Loucy (cell line): ENCODE results near the gene TRAFD1.

Experiments used
- H2AFZ ChIP-seq: fragments of 200-600 bp; sonication (generic); 2 replicates; pipeline ENCODE4 v1.6.0; 2016; ENCODE audit warnings: antibody characterized with exemption, mild to moderate bottlenecking, low read length, moderate library complexity
- H3F3A ChIP-seq: fragments of 200-600 bp; 2 replicates; pipeline ENCODE4 v1.6.0; 2016; ENCODE audit warnings: antibody characterized with exemption, low read depth, mild to moderate bottlenecking
- H3K27me3 ChIP-seq: fragments of 200-600 bp; sonication (generic); 2 replicates; pipeline ENCODE4 v1.6.1; 2014; ENCODE audit warnings: low read length, mild to moderate bottlenecking; ENCODE audit not compliant: insufficient read depth, poor library complexity, severe bottlenecking
- H3K36me3 ChIP-seq: fragments of 200-600 bp; sonication (generic); 2 replicates; pipeline ENCODE4 v1.6.1; 2016; ENCODE audit warnings: low read length; ENCODE audit not compliant: insufficient read depth
- H3K4me1 ChIP-seq: fragments of 200-600 bp; sonication (generic); 2 replicates; pipeline ENCODE4 v1.5.1; 2014; ENCODE audit warnings: low read length, mild to moderate bottlenecking; ENCODE audit not compliant: insufficient read depth, poor library complexity, severe bottlenecking
- H3K4me2 ChIP-seq: fragments of 200-600 bp; sonication (generic); 2 replicates; pipeline ENCODE4 v1.6.0; 2014; ENCODE audit warnings: antibody characterized with exemption, low read length, low read depth, mild to moderate bottlenecking; ENCODE audit not compliant: poor library complexity, severe bottlenecking
- H3K4me3 ChIP-seq: fragments of 200-600 bp; sonication (generic); 2 replicates; pipeline ENCODE4 v1.5.1; 2014; ENCODE audit warnings: low read length, mild to moderate bottlenecking, mixed read lengths; ENCODE audit not compliant: poor library complexity, severe bottlenecking
- H3K79me2 ChIP-seq: fragments of 200-600 bp; sonication (generic); 2 replicates; pipeline ENCODE4 v1.6.1; 2014; ENCODE audit warnings: low read length; ENCODE audit not compliant: insufficient read depth
- H3K9ac ChIP-seq: fragments of 200-600 bp; sonication (generic); 2 replicates; pipeline ENCODE4 v1.6.0; 2014; ENCODE audit warnings: mild to moderate bottlenecking, low read depth, low read length, moderate library complexity; ENCODE audit not compliant: poor library complexity, severe bottlenecking
- H3K9me2 ChIP-seq: fragments of 200-600 bp; sonication (generic); replicated peaks from 2 replicates; pipeline ENCODE4 v1.6.1; 2016; ENCODE audit warnings: low read depth, low read length, mixed read lengths
- H3K9me3 ChIP-seq: fragments of 200-600 bp; sonication (generic); 2 replicates; pipeline ENCODE4 v1.6.1; 2014; ENCODE audit warnings: mild to moderate bottlenecking, antibody characterized with exemption, low read length, low read depth; ENCODE audit not compliant: insufficient read depth
- H4K20me1 ChIP-seq: fragments of 200-600 bp; sonication (generic); 2 replicates; pipeline ENCODE4 v1.6.0; 2014; ENCODE audit warnings: antibody characterized with exemption, low read length, mild to moderate bottlenecking; ENCODE audit not compliant: insufficient read depth, poor library complexity, severe bottlenecking
- CTCF ChIP-seq: fragments of 200-600 bp; sonication (generic); conservative IDR thresholded peaks from 2 replicates; pipeline ENCODE4 v1.5.1; 2014; ENCODE audit warnings: mild to moderate bottlenecking, antibody characterized with exemption, low read length
- EZH2phosphoT487 ChIP-seq: fragments of 200-600 bp; IDR thresholded peaks from 2 replicates; pipeline ENCODE4 v1.6.1; 2018; ENCODE audit warnings: antibody characterized with exemption, mild to moderate bottlenecking, moderate library complexity, borderline replicate concordance

Gene TRAFD1

GRCh38 chr12:112180422-112180821, 55.1 kb downstream of the TRAFD1 start:
- Histone ChIP-seq H3K4me1 (no peaks in the 10 kb centered on the region), H3K9me2 (no peaks in the 10 kb centered on the region), H3K9ac (no peak overlapping the region), H3K4me2 (no peak overlapping the region), H3K79me2 (no peaks in the 10 kb centered on the region), H3F3A (no peaks in the 10 kb centered on the region), H3K27me3 (no peaks in the 10 kb centered on the region), H3K9me3 (no peaks in the 10 kb centered on the region), H3K4me3 (no peak overlapping the region), H3K36me3 (peaks cover 61% of the 10 kb centered on the region; the same call in 1 of the 2 replicates), H2AFZ (no peak overlapping the region), H4K20me1 (no peaks in the 10 kb centered on the region)
- no peak for TF ChIP-seq EZH2phosphoT487
- no peak for TF ChIP-seq CTCF

DNA sequence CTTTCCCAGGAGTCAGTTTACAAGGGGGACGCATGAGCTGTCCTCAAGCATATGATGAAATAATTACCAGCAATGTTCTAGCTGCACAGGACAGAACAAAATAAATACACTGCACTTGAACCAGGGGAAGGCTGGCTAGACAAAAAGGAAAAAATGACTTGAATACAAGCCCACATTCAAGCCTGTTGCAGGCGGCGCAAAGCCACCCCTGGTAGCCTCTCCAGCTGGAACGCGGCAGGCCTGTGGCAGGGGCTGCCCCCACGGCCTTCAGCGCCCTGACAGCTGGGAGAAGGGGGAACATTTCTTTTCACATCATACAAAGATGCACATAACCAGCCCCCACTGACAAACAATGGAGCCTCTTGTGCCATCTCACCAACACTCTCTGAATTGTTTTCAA, 57.1 kb downstream of the TRAFD1 start:
- peaks cover 52% of the 10 kb centered on the region; the same call in 1 of the 2 replicates for H3K36me3 ChIP-seq
- H3K9ac ChIP-seq = no peak overlapping the region
- H3K4me1 ChIP-seq = no peaks in the 10 kb centered on the region

DNA sequence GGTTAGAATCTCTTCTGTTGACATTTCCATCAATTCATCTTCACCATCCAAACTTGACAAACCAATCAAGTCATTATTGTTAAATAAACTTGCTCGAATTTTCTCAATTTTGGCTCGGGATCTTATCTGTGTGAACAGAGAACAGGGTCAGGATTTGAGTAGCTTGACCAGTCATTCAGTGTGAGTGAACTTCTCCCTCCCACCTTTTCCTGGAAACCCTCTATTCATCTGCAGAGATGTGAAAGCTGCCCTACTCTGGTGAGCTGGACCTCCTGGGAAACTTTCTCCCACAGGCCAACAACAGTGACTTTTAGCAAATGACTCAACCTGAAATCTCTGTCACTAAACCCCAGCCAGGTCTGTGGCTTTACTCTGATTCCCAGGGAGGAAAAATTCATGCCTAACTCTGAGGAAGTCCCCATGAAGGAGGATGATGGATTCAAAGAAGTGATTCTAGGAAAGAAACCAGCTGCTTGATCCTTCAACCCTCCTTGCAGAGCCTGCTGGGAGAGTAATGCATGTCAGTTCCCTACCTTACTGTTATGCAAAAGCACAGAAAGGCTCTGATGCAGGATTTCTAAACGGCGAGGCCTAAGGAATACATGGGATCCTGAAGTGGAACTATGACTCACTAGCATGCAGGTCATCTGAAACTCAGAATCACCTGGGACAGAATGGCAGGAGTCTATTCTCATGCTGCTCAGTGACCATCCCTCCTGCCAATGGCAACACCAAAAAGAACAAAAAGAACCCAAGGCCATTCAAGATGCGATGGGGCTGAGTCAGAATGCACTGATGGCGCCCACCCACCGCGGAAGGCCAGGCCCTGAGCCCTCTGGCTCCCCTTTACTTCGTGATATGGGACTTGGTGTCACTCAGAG, 58.0 kb downstream of the TRAFD1 start:
- H3K36me3 ChIP-seq = peaks cover 48% of the 10 kb centered on the region; the same call in 1 of the 2 replicates
- H2AFZ ChIP-seq = no peak overlapping the region
- H3K79me2 ChIP-seq = no peaks in the 10 kb centered on the region
- H3K9me2 ChIP-seq = no peaks in the 10 kb centered on the region
- no peak overlapping the region for H3K9ac ChIP-seq
- no peaks in the 10 kb centered on the region for H3K9me3 ChIP-seq
- H3K4me3 ChIP-seq = no peak overlapping the region
- H3K27me3 ChIP-seq = no peaks in the 10 kb centered on the region
- no peaks in the 10 kb centered on the region for H3K4me1 ChIP-seq
- no peak for TF ChIP-seq EZH2phosphoT487
- TF ChIP-seq CTCF = no peak
- no peaks in the 10 kb centered on the region for H4K20me1 ChIP-seq
- no peaks in the 10 kb centered on the region for H3F3A ChIP-seq
- H3K4me2 ChIP-seq = no peak overlapping the region

More for the DNA sequence above, 57.1 kb downstream of the TRAFD1 start:
- TF ChIP-seq CTCF (no peak), EZH2phosphoT487 (no peak)
- Histone ChIP-seq H2AFZ (no peak overlapping the region), H3K9me3 (no peaks in the 10 kb centered on the region), H3K79me2 (no peaks in the 10 kb centered on the region), H3K9me2 (no peaks in the 10 kb centered on the region), H3K4me2 (no peak overlapping the region), H3F3A (no peaks in the 10 kb centered on the region), H4K20me1 (no peaks in the 10 kb centered on the region), H3K4me3 (no peak overlapping the region), H3K27me3 (no peaks in the 10 kb centered on the region)
